Liver (tissue), 9 donors: ENCODE data around the gene CCL18. TPM values are rescaled to one million over a fixed set of nuclear protein-coding genes. Genes with fewer than 3 reads are reported as not detected.

Experiments used
- DNase-seq: peaks from one replicate; pipeline ENCODE4 v3.0.0-alpha.2; 2017; ENCODE audit warnings: low spot score
- H3K27ac ChIP-seq, 2 donors: one replicate each; pipeline ENCODE4 v1.7.0; 2013; ENCODE audit warnings: inconsistent platforms in 2 of 2, low read length in 2 of 2, control low read depth in 1 of 2, low read depth in 1 of 2, mild to moderate bottlenecking in 1 of 2
- H3K27me3 ChIP-seq, 4 donors: one replicate each; pipeline versions ENCODE4 v1.6.1 to v1.7.0; 2013; ENCODE audit warnings: low read length in 3 of 4, inconsistent platforms in 1 of 4, mild to moderate bottlenecking in 1 of 4, moderate library complexity in 1 of 4; ENCODE audit not compliant: control insufficient read depth in 4 of 4, insufficient read depth in 4 of 4
- H3K36me3 ChIP-seq, 4 donors: one replicate each; pipeline versions ENCODE4 v1.6.1 to v1.7.0; 2013; ENCODE audit warnings: low read length in 3 of 4, mild to moderate bottlenecking in 3 of 4, low read depth in 1 of 4, moderate library complexity in 1 of 4; ENCODE audit not compliant: control insufficient read depth in 4 of 4, insufficient read depth in 3 of 4
- H3K4me1 ChIP-seq, 4 donors: one replicate each; pipeline versions ENCODE4 v1.6.1 to v1.7.0; 2013; ENCODE audit warnings: low read length in 3 of 4, mild to moderate bottlenecking in 3 of 4, moderate library complexity in 1 of 4; ENCODE audit not compliant: control insufficient read depth in 4 of 4, insufficient read depth in 4 of 4
- H3K4me3 ChIP-seq, 3 donors: one replicate each; pipeline versions ENCODE4 v1.6.1 to v1.7.0; 2013; ENCODE audit warnings: low read length in 3 of 3, control low read depth in 1 of 3, low read depth in 1 of 3, mild to moderate bottlenecking in 1 of 3
- H3K9ac ChIP-seq, 2 donors: one replicate each; pipeline ENCODE4 v1.7.0; 2013; ENCODE audit warnings: low read length in 2 of 2, mild to moderate bottlenecking in 2 of 2, moderate library complexity in 2 of 2, control low read depth in 1 of 2, low read depth in 1 of 2
- H3K9me3 ChIP-seq, 4 donors: one replicate each; pipeline versions ENCODE4 v1.6.1 to v1.7.0; 2013; ENCODE audit warnings: low read length in 3 of 4; ENCODE audit not compliant: control insufficient read depth in 4 of 4
- CTCF ChIP-seq: fragments of 150-350 bp; IDR thresholded peaks from 2 replicates; pipeline ENCODE4 v1.5.1; 2017; ENCODE audit warnings: improper control_type of control experiment, low read depth, low read length; ENCODE audit not compliant: missing input control
- EGR1 ChIP-seq, 2 donors: IDR thresholded peaks; 2 replicates each; pipeline ENCODE4 v1.6.1; 2016 to 2018; ENCODE audit warnings: antibody characterized with exemption in 2 of 2, low read depth in 2 of 2
- FOXA1 ChIP-seq: IDR thresholded peaks from 2 replicates; pipeline ENCODE4 v1.6.1; 2016; ENCODE audit warnings: antibody characterized with exemption
- FOXA2 ChIP-seq: IDR thresholded peaks from 2 replicates; pipeline ENCODE4 v1.6.1; 2016; ENCODE audit warnings: antibody characterized with exemption
- GABPA ChIP-seq, 2 donors: IDR thresholded peaks in 1 of 2; conservative IDR thresholded peaks in 1 of 2; 2 replicates each; pipeline ENCODE4 v1.6.1; 2016; ENCODE audit warnings: antibody characterized with exemption in 2 of 2, mild to moderate bottlenecking in 1 of 2, moderate library complexity in 1 of 2
- HNF4A ChIP-seq, 2 donors: conservative IDR thresholded peaks; 2 replicates each; pipeline ENCODE4 v1.6.1; 2016; ENCODE audit warnings: antibody characterized with exemption in 2 of 2, mild to moderate bottlenecking in 2 of 2
- JUND ChIP-seq, 2 donors: IDR thresholded peaks; 2 replicates each; pipeline ENCODE4 v1.6.1; 2016; ENCODE audit warnings: antibody characterized with exemption in 2 of 2
- MAX ChIP-seq: IDR thresholded peaks from 2 replicates; pipeline ENCODE4 v1.6.1; 2016; ENCODE audit warnings: antibody characterized with exemption
- NR2F2 ChIP-seq: IDR thresholded peaks from 2 replicates; pipeline ENCODE4 v1.6.1; 2016; ENCODE audit warnings: antibody characterized with exemption
- RAD21 ChIP-seq, 2 donors: IDR thresholded peaks; 2 replicates each; pipeline ENCODE4 v1.6.1; 2016; ENCODE audit warnings: antibody characterized with exemption in 2 of 2, mild to moderate bottlenecking in 2 of 2
- RXRA ChIP-seq, 2 donors: IDR thresholded peaks; 2 replicates each; pipeline ENCODE4 v1.6.1; 2017 to 2018; ENCODE audit warnings: antibody characterized with exemption in 2 of 2, mild to moderate bottlenecking in 1 of 2
- SP1 ChIP-seq: IDR thresholded peaks from 2 replicates; pipeline ENCODE4 v1.6.1; 2018; ENCODE audit warnings: antibody characterized with exemption, mild to moderate bottlenecking
- TAF1 ChIP-seq: conservative IDR thresholded peaks from 2 replicates; pipeline ENCODE4 v1.6.1; 2016; ENCODE audit warnings: antibody characterized with exemption, mild to moderate bottlenecking
- YY1 ChIP-seq: IDR thresholded peaks from 2 replicates; pipeline ENCODE4 v1.6.1; 2016; ENCODE audit warnings: antibody characterized with exemption, mild to moderate bottlenecking
- WGBS: extraction: QIAGEN DNeasy Blood & Tissue Kit; methylation state at CpG from one replicate; pipeline ENCODE4 v1.1.7; 2013; 5-methylcytosine and 5-hydroxymethylcytosine counted together
- polyA plus RNA-seq, 2 donors: library from polyadenylated mRNA; stranded (reverse) in 1 of 2; unstranded in 1 of 2; fragments of 200-250 nt in 1 of 2; fragments of >200 nt in 1 of 2; fragmentation: Nextera tagmentation in 1 of 2; extraction: Ambion mirVana in 1 of 2; gene quantifications; one replicate each; pipeline versions ENCODE4 v1.2.1 to v1.2.3, GENCODE V29; 2013 to 2015
- total RNA-seq, 2 donors: library from RNA; depleted of rRNA; stranded (reverse); fragments of >200 nt; gene quantifications; one replicate each; pipeline ENCODE4 v1.2.3, GENCODE V29; 2014
- TF ChIP-seq, protein P1 (sequence below): IDR thresholded peaks from 2 replicates; pipeline ENCODE4 v1.6.1; 2016; ENCODE audit warnings: antibody characterized with exemption
- TF ChIP-seq, protein P2 (sequence below): IDR thresholded peaks from 2 replicates; pipeline ENCODE4 v1.6.1; 2016; ENCODE audit warnings: antibody characterized with exemption
- donor health status: healthy.
- donor health status: healthy.
- donor health status: healthy.
- donor health status: healthy.
- donor health status: healthy.

Gene CCL18
- total and polyA plus RNA-seq, 4 donors, result 0.22 to 0.92 (median 0.76) TPM; not detected in 1

GRCh38 chr17:36117505-36118382 is 53.7 kb downstream of the CCL18 start:
- Histone ChIP-seq H3K9me3 (no peaks in the 10 kb centered on the region), H3K27me3 (no peaks in the 10 kb centered on the region), H3K36me3 (no peaks in the 10 kb centered on the region), H3K4me1 (peaks cover 0 to 2% (median 0%) of the 10 kb centered on the region in 4 donors), H3K27ac (no peak overlapping the region), H3K9ac (no peak overlapping the region), H3K4me3 (no peak overlapping the region)
- DNase-seq, result no peak
- TF ChIP-seq TAF1, result no peak
- TF ChIP-seq HNF4A (conservative IDR thresholded peaks at IDR 0.05), result no peak
- TF ChIP-seq SP1, result no peak
- TF ChIP-seq, protein P1, sequence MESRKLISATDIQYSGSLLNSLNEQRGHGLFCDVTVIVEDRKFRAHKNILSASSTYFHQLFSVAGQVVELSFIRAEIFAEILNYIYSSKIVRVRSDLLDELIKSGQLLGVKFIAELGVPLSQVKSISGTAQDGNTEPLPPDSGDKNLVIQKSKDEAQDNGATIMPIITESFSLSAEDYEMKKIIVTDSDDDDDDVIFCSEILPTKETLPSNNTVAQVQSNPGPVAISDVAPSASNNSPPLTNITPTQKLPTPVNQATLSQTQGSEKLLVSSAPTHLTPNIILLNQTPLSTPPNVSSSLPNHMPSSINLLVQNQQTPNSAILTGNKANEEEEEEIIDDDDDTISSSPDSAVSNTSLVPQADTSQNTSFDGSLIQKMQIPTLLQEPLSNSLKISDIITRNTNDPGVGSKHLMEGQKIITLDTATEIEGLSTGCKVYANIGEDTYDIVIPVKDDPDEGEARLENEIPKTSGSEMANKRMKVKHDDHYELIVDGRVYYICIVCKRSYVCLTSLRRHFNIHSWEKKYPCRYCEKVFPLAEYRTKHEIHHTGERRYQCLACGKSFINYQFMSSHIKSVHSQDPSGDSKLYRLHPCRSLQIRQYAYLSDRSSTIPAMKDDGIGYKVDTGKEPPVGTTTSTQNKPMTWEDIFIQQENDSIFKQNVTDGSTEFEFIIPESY, result no peak
- no peak for TF ChIP-seq NR2F2
- TF ChIP-seq RXRA (IDR thresholded peaks at IDR 0.05), result no peak
- TF ChIP-seq RAD21 (IDR thresholded peaks at IDR 0.05), result no peak
- no peak for TF ChIP-seq FOXA2
- no peak for TF ChIP-seq CTCF
- TF ChIP-seq YY1, result no peak
- TF ChIP-seq EGR1 (IDR thresholded peaks at IDR 0.05; ENCODE audit: low read depth in 2 of 2), result no peak
- TF ChIP-seq JUND (IDR thresholded peaks at IDR 0.05), result no peak
- TF ChIP-seq GABPA (IDR thresholded peaks at IDR 0.05 in 1 of 2, conservative IDR thresholded peaks at IDR 0.05 in 1 of 2), result no peak
- TF ChIP-seq, protein P2, sequence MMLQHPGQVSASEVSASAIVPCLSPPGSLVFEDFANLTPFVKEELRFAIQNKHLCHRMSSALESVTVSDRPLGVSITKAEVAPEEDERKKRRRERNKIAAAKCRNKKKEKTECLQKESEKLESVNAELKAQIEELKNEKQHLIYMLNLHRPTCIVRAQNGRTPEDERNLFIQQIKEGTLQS, result no peak
- WGBS, result 62% methylated on average over 5 of the region's 5 CpGs

- 96% methylated on average over 12 of the region's 12 CpGs for WGBS
- TF ChIP-seq SP1 (no peak), NR2F2 (no peak), FOXA2 (no peak), RAD21 (IDR thresholded peaks at IDR 0.05) (no peak), FOXA1 (no peak), MAX (no peak), EGR1 (IDR thresholded peaks at IDR 0.05; ENCODE audit: low read depth in 2 of 2) (no peak), JUND (IDR thresholded peaks at IDR 0.05) (no peak), RXRA (IDR thresholded peaks at IDR 0.05) (no peak), TAF1 (no peak), YY1 (no peak)
- TF ChIP-seq, protein P1, result no peak
These were observed 54.6 kb downstream of the CCL18 start for GRCh38 chr17:36118477-36119353.

More at GRCh38 chr17:36118477-36119353, 54.6 kb downstream of the CCL18 start:
- H3K27ac ChIP-seq, result no peak overlapping the region
- no peak overlapping the region for H3K4me3 ChIP-seq
- H3K9me3 ChIP-seq, result no peaks in the 10 kb centered on the region
- no peaks in the 10 kb centered on the region for H3K36me3 ChIP-seq
- H3K27me3 ChIP-seq, result no peaks in the 10 kb centered on the region
- no peak for DNase-seq
- peaks cover 0 to 2% (median 0%) of the 10 kb centered on the region in 4 donors for H3K4me1 ChIP-seq
- H3K9ac ChIP-seq, result no peak overlapping the region
